Measurements from ENCODE around the gene PTGR2.

Gene PTGR2

DNA sequence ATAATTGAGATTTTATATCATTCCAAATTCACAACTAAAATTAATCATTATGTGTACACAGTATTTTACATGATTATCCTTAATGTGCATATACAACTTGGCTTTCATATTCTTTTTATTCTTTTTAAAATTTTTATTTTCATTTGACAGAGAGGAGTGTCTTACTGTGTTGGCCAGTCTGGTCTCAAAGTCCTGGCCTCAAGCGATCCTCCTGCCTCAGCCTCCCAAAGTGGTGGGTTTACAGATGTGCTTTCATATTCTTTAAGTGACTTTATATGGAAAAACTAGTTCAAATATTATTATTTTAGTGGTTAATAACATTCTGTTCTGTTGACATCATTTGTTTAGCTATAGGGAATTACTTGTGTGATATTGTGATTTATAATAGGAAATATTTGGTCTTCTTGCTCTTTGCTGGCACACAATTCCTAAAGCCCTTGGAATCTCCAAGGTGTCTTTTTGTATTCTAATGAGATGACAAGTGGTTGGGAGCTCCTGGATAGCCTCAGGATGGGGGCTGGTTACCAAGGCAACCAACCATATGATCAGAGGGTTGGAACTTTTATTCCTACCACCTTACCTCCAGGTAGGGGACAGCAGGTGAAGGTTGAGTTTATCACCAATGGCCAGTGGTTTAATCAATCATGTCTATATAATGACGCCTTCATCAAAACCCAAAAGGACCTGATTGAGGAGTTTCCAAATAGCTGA lies 19.0 kb downstream of the PTGR2 start:
- no peak overlapping the region for H3K4me3 ChIP-seq (ENCODE audit: low read depth, low read length)
- TF ChIP-seq, protein P1, sequence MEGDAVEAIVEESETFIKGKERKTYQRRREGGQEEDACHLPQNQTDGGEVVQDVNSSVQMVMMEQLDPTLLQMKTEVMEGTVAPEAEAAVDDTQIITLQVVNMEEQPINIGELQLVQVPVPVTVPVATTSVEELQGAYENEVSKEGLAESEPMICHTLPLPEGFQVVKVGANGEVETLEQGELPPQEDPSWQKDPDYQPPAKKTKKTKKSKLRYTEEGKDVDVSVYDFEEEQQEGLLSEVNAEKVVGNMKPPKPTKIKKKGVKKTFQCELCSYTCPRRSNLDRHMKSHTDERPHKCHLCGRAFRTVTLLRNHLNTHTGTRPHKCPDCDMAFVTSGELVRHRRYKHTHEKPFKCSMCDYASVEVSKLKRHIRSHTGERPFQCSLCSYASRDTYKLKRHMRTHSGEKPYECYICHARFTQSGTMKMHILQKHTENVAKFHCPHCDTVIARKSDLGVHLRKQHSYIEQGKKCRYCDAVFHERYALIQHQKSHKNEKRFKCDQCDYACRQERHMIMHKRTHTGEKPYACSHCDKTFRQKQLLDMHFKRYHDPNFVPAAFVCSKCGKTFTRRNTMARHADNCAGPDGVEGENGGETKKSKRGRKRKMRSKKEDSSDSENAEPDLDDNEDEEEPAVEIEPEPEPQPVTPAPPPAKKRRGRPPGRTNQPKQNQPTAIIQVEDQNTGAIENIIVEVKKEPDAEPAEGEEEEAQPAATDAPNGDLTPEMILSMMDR (IDR thresholded peaks at IDR 0.05; ENCODE audit: low read depth, low read length): no peak

DNA sequence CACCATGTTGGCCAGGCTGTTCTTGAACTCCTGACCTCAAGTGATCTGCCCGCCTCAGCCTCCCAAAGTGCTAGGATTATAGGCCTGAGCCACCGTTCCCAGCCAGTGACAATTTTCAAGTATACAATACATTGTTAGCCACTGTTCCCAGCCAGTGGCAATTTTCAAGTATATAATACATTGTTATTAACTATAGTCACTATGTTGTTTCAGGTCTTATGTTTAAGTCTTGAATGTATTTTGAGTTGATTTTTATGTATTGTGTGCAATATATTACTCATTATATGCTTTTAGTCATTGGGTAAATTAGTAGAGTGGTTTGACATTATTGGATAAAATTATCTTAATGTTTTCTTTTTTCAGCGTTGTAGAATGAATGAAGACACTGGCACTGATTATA lies 22.0 kb downstream of the PTGR2 start:
- TF ChIP-seq, protein P1 (IDR thresholded peaks at IDR 0.05; ENCODE audit: low read depth, low read length): no peak

DNA sequence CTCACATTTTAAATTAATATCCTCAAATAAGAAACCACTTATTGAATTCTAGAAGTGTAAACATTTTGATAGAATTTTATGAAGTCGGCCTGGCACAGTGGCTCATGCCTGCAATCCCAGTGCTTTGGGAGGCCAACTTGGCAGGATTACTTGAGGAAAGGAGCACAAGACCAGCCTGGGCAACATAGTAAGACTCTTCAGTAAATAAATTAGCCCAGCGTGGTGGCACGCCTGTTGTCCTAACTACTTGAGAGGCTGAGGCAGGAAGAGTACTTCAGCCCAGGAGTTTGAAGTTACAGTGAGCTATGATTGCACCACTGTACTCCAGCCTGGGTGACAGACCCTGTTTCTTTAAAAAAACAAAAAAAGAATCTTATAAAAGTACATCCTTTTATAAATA lies 26.2 kb downstream of the PTGR2 start:
- no peak overlapping the region for H3K4me3 ChIP-seq (ENCODE audit: low read depth, low read length)
- TF ChIP-seq, protein P1 (IDR thresholded peaks at IDR 0.05; ENCODE audit: low read depth, low read length): no peak

More for the DNA sequence above, 22.0 kb downstream of the PTGR2 start:
- no peak overlapping the region for H3K4me3 ChIP-seq (ENCODE audit: low read depth, low read length)

DNA sequence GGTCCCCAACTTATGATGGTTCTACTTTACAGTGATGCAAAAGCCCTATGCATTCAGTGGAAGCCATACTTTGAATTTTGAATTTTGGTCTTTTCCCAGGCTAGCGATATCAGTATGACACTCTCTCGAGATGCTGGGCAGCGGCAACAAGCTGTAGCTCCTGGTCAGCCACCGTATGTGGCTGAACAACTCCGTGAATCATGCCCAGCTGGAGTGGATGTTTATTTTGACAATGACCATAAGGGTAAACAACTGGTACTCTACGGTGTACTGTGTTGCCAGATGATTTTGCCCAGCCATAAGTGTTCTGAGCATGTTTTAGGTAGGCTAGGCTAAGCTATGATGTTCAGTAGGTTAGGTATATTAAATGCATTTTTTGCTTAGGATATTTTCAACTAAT lies 26.8 kb downstream of the PTGR2 start:
- no peak overlapping the region for H3K4me3 ChIP-seq (ENCODE audit: low read depth, low read length)
- TF ChIP-seq, protein P1 (IDR thresholded peaks at IDR 0.05; ENCODE audit: low read depth, low read length): no peak

DNA sequence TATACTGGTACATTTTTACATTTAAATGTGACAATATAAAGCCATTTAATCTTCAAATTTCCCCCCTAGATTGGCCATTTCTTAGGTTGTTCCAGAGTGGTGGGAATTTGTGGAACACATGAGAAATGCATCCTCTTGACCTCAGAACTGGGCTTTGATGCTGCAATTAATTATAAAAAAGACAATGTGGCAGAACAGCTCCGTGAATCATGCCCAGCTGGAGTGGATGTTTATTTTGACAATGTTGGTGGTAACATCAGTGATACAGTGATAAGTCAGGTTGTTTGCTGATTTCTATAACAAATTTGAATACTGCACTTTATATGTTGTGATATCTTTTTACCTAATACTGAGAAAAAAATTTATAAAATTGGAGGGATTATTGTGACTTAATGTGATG lies 27.4 kb downstream of the PTGR2 start:
- TF ChIP-seq, protein P1 (IDR thresholded peaks at IDR 0.05; ENCODE audit: low read depth, low read length): no peak
- no peak overlapping the region for H3K4me3 ChIP-seq (ENCODE audit: low read depth, low read length)

DNA sequence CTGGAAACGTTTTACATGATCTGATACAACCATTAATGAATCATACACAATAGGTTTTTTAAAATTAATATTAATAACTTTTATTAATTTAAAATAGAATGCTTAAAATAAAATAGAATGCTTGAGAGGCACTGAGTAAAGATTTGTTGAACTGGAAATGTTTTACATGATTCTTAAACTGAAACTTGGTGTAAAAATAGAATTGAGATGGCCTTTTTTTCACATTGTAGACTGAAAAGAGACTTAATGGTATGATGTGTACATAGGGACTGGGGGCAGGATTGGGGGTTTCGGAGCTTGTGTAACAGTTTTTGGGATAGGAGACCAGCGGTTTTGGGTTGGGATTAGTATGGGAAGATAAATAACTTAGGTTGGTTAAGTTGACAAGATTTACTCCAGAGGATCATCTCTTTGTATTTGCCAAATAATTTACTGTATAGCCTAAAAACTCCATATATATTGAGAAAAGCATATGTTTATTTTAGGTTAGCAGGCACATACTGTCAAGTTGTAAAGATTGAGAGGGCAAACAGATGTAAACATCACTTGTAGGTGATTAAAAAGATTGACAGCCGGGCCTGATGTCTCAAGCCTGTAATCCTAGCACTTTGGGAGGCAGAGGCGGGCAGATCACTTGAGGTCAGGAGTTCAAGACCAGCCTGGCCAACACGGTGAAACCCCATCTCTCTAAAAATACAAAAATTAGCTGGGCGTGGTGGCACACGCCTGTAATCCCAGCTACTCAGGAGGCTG lies 33.0 kb downstream of the PTGR2 start:
- TF ChIP-seq, protein P1 (IDR thresholded peaks at IDR 0.05; ENCODE audit: low read depth, low read length): no peak
- no peak overlapping the region for H3K4me3 ChIP-seq (ENCODE audit: low read depth, low read length)

Data from WI38 (cell line).